CD4-positive, alpha-beta T cell treated with Interleukin-4 for 1 hour (primary cell): ENCODE measurements around the gene NRARP.

Experiments
- DNase-seq, 2 donors: peaks; one replicate each; pipeline ENCODE4 v3.0.0-alpha.2; 2020 to 2022

The NRARP gene

GRCh38 chr9:137255448-137256114 lies 46.5 kb downstream of the NRARP start:
- no peak for DNase-seq

- DNase-seq, result peak; percentile 92 to 95
Observed at GRCh38 chr9:137254624-137255447, 47.2 kb downstream of the NRARP start, which contains the start of gene NELFB. TSS of gene NELFB (plus strand) at chr9:137255327.

- DNase-seq, result no peak
Observed at GRCh38 chr9:137253717-137254623, 48.1 kb downstream of the NRARP start.

DNA sequence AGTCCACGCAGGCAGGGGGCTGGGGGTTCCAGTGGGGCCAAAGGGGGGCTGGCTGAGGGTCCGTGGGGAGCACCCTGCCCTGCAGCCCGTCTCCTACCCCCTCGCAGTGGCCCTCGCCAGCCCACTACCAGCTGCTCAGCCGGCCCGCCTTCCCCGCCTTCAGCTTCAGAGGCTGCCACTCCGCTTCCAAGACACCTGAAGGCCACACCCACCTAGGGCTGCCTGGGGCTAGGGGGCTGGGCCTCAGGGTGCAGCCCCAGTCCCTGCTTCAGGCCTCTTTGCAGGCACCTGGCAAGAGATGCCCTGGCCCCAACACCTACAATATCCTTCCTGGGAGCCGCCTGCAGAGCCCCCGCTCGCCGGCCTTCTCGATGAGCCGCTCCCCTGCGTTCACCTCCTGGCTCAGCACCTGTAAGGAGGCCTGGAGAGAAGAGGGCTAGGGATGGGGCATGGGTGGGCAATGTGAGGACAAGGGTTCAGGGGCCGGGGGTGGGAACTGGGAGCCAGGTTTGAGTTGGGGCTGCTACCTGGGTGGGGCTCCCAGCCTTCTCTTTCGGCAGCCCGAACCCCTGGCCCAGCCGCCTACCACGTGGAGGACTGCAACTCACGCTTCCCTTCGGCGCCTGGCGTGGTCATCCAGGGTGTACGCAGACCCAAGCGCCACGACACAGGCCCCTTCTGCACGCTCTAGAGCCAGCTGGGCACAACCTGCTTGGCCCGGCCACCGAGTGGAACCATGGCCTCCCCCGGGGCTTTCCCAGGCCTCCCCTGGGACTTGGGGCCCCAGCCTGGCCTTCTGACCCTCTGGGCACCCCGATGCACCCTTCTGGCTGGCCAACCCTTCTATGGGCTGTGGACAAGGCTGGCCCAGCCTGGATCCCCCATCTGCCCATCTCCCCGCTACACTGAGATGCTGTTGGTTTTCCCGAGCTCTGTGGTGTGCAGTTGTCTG lies 49.2 kb downstream of the NRARP start:
- DNase-seq, result no peak

DNA sequence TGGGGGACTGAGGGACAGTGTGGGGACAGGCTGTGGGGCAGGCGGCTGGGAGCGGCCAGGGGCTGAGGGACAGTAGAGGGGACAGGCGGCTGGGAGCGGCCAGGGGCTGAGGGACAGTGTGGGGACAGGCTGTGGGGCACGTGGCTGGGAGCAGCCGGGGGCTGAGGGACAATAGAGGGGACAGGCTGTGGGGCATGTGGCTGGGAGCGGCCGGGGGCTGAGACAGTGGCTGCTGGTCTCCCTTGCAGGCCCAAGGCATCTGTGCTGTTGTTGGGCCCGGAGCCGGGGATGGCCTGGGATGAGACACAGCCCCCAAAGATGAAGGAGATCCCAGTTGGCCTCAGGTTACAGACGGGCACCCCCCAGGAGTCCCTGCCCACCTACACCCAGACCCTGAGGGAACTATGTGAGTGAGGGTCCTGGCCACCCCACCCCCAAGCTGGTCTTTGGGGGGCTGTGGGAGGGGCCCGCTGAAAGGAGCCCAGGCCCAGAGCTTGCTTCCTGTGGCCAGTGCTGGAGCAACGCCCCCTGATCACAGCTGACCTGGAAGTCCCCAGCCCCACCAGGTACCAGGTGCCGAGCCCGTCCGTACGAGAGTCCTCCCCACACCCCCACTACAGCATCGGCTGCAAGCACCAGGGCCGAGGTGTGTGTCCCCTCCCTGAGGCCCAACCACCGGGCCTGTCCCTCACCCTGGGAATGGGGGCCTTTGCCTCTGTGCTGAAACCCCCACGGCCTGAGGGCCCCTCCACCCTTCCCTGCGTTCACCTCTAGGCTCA lies 50.4 kb downstream of the NRARP start:
- DNase-seq, result no peak

- DNase-seq, result no peak
Observed at GRCh38 chr9:137251194-137251461, 50.9 kb downstream of the NRARP start, which contains the start of gene STPG3. TSS of gene STPG3 (plus strand) at chr9:137251286. CDS start at chr9:137251287, 1 bp downstream.

DNA sequence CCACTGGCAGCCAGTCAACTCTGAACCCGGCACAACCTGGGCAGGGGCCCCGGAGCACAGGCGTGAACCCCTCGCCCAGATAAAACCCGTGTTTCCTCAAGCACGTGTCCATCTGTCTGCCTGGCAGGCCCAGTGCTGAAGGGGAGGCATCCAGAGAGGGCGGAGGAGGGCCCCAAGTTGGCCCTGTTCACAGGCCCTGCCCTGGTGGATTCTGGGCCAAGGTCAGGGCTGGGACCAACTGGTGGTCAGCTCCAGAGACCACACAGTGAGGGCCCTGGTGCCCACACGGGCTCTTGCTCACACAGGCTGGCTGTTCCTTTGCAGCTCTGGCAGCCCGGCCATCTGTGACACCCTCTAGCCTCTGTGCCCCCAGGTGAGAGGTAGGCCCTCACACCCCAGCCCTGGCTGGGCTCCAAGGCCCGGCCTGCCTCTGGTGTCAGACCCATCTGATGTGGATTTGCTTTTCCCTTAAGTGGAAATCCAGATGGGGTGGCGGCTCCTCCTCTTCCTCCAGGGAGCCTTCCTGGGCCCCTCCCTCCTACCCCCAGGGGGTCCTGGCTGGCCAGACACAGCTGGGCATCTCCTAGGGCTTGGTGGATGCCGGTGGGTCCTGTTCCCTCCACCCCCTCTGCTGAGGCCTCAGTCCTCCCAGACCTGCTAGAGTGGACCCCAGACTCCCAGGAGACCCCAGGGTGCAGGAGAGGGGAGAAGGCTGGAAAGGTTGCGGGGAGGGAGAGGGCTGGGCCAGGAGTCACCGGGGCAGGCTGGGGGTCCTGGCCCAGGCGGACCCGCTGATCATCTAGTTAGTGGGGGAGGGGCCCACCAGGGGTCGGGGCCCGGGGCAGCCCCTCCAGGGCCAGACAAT lies 51.5 kb downstream of the NRARP start:
- DNase-seq, result no peak
